NCI-H82 treated with DMSO at 0.1 percent for 48 hours (cell line): ENCODE measurements around the gene HSPA1A.
A peak's percentile ranks its signal among the peaks of the same experiment; 100 is the strongest.

Experiments used
- DNase-seq: peaks from one replicate; lab custom pipeline; 2025; ENCODE audit not compliant: unreplicated experiment; lab: John Stamatoyannopoulos, UW

HSPA1A gene

DNA sequence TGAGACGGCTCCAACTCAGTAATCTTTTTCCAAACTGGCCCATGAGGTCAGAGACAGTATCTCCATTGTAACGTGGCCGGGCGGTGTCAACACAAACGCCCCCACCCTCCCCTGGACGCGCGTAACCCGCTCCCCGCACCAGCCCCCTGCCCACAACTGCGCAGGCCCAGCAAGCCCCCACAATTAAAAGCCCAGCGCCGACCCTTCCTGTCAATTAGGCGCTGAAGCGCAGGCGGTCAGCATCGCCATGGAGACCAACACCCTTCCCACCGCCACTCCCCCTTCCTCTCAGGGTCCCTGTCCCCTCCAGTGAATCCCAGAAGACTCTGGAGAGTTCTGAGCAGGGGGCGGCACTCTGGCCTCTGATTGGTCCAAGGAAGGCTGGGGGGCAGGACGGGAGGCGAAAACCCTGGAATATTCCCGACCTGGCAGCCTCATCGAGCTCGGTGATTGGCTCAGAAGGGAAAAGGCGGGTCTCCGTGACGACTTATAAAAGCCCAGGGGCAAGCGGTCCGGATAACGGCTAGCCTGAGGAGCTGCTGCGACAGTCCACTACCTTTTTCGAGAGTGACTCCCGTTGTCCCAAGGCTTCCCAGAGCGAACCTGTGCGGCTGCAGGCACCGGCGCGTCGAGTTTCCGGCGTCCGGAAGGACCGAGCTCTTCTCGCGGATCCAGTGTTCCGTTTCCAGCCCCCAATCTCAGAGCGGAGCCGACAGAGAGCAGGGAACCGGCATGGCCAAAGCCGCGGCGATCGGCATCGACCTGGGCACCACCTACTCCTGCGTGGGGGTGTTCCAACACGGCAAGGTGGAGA lies at the start of gene HSPA1A, which contains the start of gene HSPA1L:
Gene HSPA1A (plus strand): TSS at position 519 of the 814 bp plus-strand sequence. CDS start 214 bp downstream, at position 733.
Gene HSPA1L (minus strand): TSS at position 259 of the 814 bp plus-strand sequence. CDS start 3,311 bp downstream, outside the sequence.
- DNase-seq, result peak; percentile 96

- DNase-seq, result no peak
These were observed 49.8 kb upstream of the HSPA1A start for GRCh38 chr6:31765559-31765909.

- peak; percentile 46 for DNase-seq
These were observed 49.2 kb upstream of the HSPA1A start for GRCh38 chr6:31765910-31766794.

DNA sequence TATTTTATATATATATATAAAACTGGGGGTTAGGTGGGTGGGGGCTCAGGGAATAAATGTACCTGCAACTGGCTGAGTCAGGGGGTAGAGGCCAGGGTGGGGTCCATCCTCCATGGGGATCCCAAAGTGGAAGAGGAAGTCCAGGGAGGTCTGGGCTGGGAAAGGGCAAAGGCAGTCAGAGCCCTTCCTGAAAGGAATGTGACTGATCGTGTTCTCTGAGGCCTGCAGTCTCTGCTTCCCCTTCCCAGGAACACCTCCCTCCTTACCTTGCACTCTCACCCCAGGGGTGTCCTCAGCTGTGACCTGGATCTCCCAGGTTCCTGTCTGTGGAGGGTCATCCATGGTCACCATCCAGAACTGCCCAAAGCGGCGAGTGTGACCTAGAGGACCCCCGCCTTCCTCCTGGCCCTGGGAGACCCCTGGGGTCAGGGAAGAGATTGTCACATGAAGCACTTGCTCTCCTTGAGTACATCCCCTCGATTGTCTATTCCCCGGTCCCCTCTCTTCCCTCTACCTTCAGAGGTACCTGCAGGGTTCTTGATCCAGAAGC lies 48.2 kb upstream of the HSPA1A start:
- no peak for DNase-seq

GRCh38 chr6:31768363-31769257 lies 46.7 kb upstream of the HSPA1A start:
- DNase-seq, result no peak

GRCh38 chr6:31769684-31770371 lies 45.5 kb upstream of the HSPA1A start:
- DNase-seq, result peak; percentile 78

DNA sequence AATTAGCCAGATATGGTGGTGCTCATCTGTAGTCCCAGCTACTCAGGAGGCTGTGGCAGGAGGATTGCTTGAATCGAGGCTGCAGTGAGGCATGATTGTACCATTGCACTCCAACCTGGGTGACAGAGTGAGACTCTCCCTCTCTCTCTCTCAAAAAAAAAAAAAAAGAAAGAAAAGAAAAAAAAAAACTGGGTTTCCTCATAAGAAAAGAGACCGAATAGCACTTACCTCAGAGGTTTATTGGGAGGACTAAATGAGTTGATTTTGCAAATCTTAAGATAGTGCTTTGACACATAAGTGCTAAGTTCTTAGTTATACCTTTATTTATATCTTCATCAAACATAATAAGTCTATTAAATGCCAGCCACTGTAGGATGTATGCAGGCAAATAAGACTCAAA lies 44.5 kb upstream of the HSPA1A start:
- no peak for DNase-seq

- no peak for DNase-seq
These were observed 43.4 kb upstream of the HSPA1A start for GRCh38 chr6:31771992-31772358.

GRCh38 chr6:31775184-31775583 lies 40.2 kb upstream of the HSPA1A start:
- DNase-seq, result no peak

DNA sequence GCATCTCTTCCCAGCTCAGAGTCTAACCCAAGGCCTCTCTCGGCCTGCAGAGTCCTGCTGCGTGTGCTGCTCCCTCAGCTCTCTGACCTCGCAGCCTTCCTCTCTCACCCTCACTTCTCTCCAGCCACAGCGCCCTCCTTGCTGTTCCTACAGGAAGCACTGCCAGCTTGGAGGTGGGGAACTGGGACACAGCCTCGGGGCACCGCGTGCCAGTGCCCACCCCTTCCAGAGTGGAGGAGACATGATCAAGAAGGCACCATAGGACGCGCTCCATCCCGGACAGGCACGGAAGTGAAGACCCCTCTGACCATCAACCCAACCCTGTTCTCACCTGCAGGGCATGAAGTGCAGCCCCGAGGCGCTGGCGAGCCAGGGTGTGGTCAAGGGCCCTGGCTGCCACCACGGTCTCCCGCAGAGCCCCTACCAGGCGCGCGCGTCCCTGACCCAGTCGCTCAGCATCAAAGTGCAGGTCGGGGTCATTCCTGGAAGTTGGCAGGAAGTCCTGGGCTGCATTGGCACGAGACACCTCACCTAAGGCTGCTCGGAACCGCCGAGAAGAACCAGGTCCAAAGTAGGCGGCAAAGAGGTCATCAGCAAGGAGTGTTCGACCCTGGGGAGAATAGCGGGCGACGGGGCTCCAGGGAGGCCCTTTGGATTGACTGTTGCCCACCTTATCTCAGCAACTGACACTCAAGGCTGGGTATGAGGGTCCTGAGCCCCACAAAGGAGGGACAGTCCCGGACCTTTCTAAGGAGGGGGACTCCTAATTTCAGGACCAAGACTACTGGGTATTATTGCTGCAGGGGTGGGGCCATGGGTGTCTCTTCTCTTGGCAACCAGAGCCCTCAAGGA lies 39.5 kb upstream of the HSPA1A start:
- DNase-seq, result no peak

DNA sequence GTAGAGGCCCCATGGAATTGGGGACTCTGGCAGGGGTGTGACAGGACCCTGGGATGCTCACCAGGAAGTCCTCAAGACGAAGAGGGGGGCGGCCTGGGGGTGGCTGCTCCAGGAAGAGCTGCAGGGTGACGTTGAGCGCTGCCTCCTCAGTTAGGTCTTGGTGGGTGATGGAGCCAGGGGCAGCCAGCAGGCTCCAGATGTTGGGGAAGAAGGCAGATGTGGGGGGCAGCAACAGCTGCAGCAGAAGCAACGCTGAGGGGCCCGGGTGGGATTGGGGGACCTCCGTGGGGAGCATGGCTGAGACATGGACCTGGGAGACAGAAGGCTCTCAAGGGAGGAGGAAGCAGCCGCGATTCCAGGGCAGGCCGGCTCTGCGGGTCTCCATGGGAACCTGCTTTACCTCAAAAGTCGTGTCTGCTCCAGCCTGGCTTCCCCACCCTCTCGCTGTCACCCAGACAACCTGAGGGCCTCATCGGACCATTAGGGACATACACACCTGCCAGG lies 38.8 kb upstream of the HSPA1A start:
- DNase-seq, result no peak

DNA sequence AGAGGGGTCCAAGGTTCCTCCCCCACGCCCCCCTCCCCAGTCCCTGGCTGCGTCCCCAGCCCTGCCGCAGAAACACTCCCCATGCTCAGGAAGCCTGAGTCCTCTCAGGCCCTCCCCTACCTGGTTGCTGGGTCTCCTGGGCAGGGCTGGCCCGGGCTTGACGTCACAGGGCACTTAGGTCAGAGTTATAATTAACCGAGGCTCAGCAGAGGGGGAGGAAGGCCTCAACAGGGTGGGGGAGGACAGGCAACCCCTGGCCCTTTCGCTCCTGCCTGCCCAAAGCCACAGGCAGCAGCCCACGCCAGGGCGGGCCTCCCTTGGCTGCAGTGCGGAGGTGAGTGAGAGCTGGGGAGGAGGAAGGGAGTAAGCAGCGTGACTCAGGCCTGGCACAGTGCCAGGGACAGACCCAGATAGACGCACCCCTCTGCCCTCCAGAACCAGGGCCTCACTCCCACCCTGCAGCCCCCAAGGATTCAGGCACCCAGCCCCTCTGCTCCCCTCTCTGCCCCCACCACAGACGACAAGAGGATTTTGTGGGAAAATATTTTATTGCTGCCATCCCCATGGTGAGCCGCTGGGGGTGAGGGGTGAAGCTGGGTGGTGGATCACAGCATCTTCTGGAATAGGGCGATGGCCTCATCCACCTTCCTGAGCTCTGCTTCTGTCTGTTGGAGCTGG lies 38.2 kb upstream of the HSPA1A start, which contains the start of gene VWA7:
Gene VWA7 (minus strand): TSS at position 340 of the 678 bp plus-strand sequence. CDS start 549 bp downstream, outside the sequence.
- peak; percentile 17 for DNase-seq

DNA sequence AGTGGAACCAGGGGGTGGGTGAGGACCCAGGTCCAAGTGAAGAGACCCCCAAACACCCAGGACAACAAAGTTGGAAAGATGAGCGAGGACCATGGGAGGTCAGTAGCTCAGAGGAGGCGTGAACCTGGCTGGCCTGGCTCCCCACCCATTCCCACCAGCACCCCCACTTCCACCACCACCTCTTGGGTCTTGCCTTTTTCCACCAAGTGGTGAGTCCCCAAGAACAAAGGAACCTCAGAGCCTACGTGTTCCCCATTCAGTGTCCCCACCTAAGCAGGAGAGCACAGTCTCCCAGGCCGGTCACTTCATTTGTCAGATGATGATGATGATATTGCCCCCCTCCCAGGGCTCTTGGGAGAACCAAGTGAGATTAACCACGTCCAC lies 37.7 kb upstream of the HSPA1A start:
- DNase-seq, result no peak

DNA sequence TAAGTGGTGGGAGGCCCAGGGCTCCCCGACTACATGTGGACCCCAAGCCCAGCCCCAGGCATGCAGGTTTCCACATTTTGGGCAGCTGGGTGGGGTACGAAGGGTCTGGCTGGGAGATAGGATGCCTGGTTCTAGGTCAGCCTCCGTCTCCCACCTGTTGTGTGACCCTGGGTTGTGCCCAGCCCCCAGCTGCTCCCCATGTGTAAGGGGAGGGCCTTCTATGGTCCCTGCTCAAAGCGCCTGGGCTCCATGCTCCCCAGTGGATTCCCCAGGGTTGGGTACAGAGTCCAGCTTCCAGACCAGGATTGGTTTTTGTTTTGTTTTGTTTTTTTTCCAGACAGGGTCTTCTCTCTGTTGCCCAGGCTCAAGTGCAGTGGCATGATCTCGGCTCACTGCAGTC lies 37.1 kb upstream of the HSPA1A start:
- DNase-seq, result no peak

GRCh38 chr6:31778999-31779885 lies 36.1 kb upstream of the HSPA1A start:
- no peak for DNase-seq

- no peak for DNase-seq
These were observed 35.4 kb upstream of the HSPA1A start for GRCh38 chr6:31779908-31780307.

GRCh38 chr6:31780507-31781243 lies 34.7 kb upstream of the HSPA1A start:
- DNase-seq, result no peak
